DMS153 treated with DMSO at 0.1 percent for 48 hours (cell line): ENCODE data around the gene PIGC.
A peak's percentile ranks its signal among the peaks of the same experiment; 100 is the strongest.

ENCODE experiments used
- DNase-seq: peaks from one replicate; lab custom pipeline; 2025; ENCODE audit not compliant: unreplicated experiment; lab: John Stamatoyannopoulos, UW

PIGC gene

DNA sequence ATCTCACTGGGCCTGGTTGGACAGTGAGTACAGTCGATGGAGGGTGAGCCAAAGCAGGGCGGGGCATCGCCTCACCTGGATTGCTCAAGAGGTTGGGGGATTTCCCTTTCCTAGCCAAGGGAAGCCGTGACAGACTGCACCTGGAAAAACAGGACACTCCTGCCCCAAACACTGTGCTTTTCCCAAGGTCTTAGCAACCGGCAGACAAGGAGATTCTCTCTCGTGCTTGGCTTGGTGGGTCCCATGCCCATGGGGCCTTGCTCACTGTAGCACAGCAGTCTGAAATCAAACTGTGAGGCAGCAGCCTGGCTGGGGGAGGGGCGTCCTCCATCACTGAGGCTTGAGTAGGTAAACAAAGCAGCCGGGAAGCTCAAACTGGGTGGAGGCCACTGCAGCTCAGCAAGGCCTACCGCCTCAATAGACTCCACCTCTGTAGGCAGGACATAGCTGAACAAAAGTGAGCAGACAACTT, 12.1 kb downstream of the PIGC start:
- peak; percentile 65 for DNase-seq

GRCh38 chr1:172431204-172431603, 12.7 kb downstream of the PIGC start:
- no peak for DNase-seq

DNA sequence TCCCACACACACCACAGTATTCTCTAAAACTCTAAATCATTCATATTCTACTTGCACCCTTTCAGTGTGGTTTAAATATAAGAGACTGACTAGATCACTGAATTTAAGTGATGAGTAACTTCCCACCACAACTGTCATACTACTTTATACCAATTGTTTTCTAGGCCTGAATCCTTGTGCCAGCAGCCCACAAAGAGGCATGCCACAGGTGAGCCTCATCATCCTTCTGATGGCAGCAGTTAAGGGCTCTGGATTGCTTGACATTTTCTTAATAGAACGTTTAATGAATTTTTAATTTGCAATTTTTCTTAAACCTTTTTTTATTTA, 13.8 kb downstream of the PIGC start:
- no peak for DNase-seq

- peak; percentile 90 for DNase-seq
Measured at GRCh38 chr1:172429331-172430127, 14.3 kb downstream of the PIGC start.

DNA sequence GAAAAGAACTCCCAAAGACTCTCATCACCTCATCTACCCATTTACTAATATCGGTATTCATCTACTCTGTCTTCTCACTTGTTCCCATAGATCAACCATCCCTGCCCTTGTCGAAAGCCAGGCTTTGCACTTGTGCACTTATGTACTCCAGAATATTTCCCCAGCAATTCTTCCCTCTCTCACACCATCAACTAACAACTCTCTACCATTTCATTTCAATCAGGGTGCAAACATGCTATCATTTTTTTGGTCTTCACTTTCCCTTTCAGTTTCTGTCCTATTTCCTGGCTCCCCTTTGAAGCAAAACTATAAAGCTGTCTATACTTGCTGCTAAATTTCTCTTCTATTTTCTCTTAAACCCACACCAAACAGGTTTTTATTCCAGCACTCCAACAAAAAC, 16.7 kb downstream of the PIGC start:
- DNase-seq: no peak

GRCh38 chr1:172425339-172425738, 18.5 kb downstream of the PIGC start:
- no peak for DNase-seq

GRCh38 chr1:172423336-172423735, 20.5 kb downstream of the PIGC start:
- DNase-seq: no peak

DNA sequence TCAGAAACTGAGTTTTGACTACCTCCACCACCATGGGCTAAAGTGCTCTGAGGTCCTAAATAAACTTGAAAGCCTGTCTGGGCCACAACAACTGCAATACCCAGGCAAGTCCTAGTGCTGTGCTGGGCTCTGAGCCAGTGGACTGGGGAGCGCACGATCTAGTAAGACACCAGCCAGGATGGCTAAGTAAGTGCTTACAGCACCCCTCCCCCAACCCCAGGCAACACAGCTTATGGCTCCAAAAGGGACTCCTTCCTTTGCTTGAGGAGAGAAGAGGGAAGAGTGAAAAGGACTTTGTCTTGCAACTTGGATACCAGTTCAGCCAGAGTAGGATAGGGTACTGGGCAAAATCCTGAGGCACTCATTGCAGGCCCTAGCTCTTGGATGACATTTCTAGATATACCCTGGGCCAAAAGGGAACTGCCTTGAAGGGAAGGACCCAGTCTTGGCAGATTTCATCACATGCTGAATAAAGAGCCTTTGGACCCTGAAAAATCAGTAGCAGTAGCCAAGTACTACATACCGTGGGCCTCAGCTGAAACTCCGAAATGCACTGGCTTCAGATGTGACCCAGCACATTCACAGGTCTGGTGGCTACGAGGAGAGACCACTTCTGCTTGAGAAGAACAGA, 21.8 kb downstream of the PIGC start:
- no peak for DNase-seq

DNA sequence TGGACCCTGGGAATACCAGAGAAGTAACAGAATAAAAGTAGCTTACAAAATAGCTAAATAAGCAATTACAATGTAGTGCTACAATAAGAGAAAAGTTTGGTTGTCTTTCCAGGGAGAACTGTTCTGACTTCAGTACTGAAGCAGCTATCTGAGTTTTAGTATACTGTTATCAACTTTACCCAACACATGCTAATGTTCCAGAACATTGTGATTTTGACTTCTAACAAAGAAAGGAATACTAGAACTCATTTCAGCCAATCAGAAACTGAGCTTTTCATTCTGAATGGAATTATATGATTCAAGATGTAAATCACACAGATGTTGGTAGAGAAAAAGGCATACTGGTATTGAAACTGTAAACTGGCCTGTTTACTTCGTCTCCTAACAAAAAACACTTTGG, 23.5 kb downstream of the PIGC start, which contains the start of gene C1orf105:
Gene C1orf105 (plus strand): TSS at position 301 of the 400 bp plus-strand sequence. CDS start 201 bp downstream, outside the sequence.
- DNase-seq: no peak

DNA sequence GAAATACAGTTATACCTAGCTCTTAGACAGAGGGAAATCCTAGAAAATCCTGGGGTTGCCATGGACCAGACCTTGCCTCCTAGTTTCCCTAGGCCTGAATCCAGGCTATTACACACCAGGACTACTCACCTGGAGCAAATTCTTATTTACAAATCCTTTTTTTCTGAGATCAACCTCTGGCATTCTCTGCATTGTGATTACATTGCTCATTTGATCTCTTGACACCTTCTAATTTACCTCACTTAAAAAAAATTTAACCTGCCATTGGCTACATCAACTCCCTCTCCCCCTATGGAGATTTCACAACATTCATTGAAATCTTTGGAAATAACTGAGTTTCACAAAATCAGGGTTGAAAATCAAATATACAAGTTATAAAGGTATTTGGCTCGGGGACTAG, 26.3 kb downstream of the PIGC start:
- no peak for DNase-seq

DNA sequence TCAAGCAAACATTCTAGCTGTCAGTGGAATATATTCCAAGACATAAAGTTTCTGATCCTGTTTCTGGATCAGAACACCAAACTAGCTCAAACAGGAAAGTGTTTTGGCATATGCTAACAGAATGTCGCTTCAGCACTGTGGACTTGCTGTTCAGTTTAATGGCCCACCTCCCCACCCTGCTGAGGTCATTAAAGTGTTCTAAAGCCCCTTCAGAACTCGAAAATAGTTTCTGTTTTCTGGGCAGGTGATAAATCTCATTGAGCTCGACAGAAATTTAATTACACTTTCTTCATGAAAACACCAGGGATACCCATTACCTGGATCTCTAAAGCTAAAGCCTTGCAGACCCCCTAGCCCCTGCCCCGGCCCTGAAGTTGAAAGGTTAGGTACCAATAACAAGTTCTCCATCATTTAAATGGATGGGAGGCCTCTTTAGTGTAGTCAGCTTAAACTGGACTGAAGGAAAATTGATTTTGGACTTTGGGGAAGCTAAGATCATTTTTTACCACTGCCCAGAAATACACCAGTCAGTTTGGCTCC, 27.3 kb downstream of the PIGC start:
- no peak for DNase-seq

GRCh38 chr1:172414331-172414730, 29.5 kb downstream of the PIGC start:
- no peak for DNase-seq

DNA sequence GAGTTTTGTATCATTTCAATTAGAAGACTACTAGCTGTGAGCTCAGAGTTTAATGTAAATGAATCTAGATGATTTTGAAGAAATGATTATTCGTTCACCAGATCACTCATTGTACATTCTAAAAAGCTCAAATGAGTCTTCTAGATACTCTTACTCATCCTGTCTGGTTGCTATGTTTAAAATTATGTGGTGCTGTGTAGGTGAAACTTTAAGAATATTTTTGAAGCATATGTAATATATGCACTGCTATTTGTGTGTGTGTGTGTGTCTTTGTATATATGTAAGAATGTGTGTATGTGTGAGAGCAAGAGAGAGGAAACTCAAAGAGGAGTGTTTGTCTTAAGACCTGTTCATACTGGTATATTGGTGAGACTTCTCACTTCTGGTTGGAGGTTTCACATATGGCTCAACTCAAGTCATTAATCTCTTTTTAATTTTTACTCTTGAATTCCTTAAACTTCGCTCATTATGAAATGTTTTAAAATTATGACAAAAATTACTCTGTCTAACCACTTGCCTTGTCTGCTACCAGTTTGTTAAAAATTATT, 32.0 kb downstream of the PIGC start:
- no peak for DNase-seq

GRCh38 chr1:172410027-172410426, 33.8 kb downstream of the PIGC start:
- no peak for DNase-seq

DNA sequence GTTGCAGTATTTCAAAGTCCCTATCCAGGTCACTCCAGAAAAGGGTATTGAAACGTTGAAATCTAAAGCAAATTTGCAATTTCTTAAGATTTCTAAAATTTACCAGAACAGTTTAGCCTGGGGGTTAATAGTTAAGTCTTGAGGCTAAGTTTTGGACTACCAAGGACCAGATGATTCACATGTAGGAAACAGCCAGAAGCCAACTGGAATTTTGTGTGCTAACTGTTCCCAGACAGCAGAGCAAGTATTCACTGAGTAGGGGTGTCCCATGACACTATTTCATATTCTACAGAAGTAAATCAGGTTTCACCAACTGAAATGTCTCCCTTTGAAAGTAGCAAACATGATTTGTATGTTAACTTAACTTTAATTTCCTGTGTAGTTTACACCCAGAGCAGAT, 34.9 kb downstream of the PIGC start:
- no peak for DNase-seq

GRCh38 chr1:172406968-172407367, 36.9 kb downstream of the PIGC start:
- DNase-seq: no peak

GRCh38 chr1:172405912-172406311, 38.0 kb downstream of the PIGC start:
- DNase-seq: no peak

DNA sequence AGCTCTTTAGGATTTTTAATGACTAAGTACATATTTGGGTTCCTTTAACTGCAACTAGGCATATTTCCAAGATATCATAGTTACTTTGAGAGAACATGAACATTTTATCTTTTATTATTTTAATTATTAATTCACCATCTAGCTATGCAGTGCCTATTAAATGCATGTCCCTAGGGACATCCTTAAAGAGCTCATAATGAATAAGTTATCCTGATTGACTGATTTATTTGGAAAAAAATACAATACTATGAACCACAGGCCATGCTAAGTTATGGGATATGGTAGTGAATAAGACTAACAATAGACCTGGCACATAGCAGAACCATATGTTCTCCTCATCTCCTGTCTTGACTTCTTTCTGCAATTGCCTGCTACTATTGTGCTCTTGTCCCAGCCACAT, 39.7 kb downstream of the PIGC start:
- no peak for DNase-seq

DNA sequence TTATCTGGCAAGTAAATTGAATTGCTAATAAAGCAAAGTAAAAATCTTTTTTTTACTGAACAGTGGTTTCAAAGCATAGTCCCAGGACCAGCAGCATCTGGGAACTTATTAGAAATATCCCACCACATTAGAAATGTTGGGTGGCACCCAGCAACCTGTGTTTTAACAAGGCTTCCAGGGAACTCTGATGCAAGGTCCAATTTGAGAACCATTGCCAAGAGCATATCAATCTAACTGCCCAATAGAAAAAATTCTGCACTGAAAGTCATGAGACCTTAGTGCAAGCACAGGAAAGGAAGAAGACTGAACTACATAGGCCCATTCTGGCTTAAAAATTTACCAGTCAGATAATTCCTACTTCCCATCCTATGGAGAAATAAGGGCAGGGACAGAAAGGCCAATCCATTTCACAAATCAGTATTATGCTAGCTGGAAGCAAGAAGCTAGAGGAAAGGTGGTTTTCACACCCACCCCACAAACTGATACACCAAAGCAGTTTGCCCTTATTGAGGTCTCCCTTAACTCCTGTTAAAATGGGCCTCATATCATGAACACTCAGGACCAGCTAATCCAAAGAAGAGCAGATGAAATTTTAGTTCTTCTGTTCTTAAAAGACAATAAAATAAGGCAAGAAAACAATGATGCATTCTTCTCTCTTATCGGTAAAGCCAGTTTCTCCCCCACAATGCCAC, 40.8 kb downstream of the PIGC start:
- DNase-seq: no peak

DNA sequence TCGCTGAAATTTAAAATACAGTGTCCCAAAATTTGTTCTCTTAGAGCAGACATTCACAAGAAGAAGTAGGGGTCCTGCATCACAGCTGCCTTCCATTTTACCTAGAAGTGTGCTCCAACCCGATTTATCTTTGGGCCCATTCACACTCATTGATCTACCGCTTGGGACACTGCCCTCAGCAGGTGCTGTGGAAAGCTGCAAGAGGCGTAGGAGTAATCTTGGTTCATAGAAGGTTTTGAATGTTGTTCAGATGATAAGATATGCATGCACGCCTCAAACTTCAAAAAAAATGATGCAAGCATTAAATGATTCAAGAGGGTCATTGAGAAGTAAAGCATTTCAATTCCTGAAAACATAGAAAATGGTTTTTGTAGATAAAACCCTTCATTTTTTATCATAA, 42.0 kb downstream of the PIGC start:
- no peak for DNase-seq

DNA sequence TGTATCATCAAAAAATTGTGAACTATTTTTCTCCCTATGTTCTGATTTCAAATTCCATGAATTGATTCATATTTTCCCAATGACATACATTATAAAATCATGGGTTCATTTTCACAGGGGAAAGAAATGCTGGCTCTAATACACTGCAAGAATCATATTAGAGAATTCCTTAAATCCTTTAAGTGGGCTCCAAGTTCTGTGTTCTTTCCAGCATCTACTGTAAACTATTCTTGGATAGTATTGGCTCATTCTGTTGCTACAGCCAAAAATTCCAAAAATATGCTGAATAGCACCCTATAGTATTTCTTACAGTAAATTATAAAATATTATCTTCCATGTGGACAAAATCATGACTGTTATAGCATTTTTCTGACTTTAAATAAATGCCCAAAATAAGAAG, 42.4 kb downstream of the PIGC start:
- no peak for DNase-seq

DNA sequence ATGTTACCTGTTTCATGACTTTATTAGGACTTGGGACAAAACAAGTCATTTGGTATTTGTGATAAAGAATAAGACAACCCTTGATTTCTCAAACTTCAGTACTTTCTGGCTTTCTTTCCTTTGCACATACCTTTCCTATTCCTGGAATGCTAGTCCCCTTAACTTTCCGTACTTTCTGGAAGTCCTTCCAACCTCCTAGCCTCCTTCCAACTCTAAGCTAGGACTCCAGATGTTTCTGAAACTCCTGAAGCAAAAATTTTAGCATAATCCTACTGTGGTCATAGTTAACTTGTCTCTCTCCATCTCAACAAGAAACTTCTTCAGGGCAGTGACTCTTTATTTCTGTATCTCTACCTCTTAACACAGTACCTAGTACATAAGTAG, 43.2 kb downstream of the PIGC start:
- DNase-seq: no peak
